ENCODE measurements around the gene SEMA3D. TPM values are rescaled to one million over a fixed set of nuclear protein-coding genes. Genes with fewer than 3 reads are reported as not detected.

Gene SEMA3D
- total RNA-seq (0.36 and 0.59 TPM in 2 replicates), polyA plus RNA-seq (0.46 and 0.58 TPM in 2 replicates), polyA minus RNA-seq (1.1 and 1.9 TPM in 2 replicates)
- 3.6 TPM for total RNA-seq (2013)

DNA sequence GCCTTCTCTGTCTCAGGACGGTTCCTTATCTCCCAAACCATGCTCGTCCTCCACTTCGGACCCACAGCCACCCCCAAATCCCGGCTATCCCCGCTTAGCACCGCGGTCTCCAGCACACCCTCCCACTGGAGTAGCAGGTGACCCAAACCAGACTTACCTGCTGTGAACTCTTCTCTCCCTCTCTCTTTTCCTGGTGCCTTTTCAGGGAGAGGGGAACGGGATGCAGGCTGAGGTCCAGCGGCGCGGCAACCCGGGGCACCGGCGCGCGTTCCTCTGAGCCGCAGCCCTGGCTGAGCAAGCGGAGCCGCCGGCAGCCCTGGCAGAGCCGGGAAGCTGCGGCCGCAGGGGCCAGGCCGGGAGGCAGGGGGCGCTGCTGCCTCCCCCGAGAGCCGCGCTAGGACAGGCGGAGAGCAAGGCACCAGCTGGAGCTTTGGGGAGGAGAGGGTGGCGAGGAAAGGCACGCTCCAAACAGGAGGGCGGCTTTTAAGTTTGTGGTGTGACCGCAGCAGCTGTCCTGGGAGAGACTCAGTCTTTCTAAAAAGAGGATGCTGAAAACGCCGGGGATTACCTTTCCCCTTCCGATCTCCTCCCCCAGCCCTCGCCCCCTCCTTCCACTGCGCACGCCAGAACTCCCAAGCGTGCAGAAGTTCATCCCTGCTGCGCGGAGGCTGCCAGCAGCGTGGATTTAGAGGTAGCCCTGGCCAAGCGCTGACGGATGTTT is at the start of gene SEMA3D:
Gene SEMA3D, minus strand, starts transcription at position 536 of the 721 bp plus-strand sequence. CDS start 65,165 bp downstream, outside the sequence.
- intact Hi-C loops (cut with micrococcal nuclease), result loop anchor here (1.0 to 10.0 kb wide), 5 partner anchors 108 to 368 kb away; no protein-coding TSS in a partner anchor
- ATAC-seq (ENCODE audit: low read depth) (peak; percentile 89), DNase-seq (peak; percentile 81)
- Mint-ChIP-seq H3K9me3 (ENCODE audit: insufficient read depth) (no peaks in the 10 kb centered on the region), H3K27me3 (peaks cover 44% of the 10 kb centered on the region), H3K4me1 (peaks cover 18% of the 10 kb centered on the region), H3K27ac (no peak within 1 kb of the TSS), H3K4me3 (peak within 1 kb of the TSS; percentile 80)
- no peak within 1 kb of the TSS for H3K27ac ChIP-seq (ENCODE audit: low read length in 2 of 2)
- H3K9ac ChIP-seq (ENCODE audit: low read length), result peak within 1 kb of the TSS; percentile 75
- peaks cover 0 to 25% (median 5%) of the 10 kb centered on the region in 4 experiments for H3K27me3 ChIP-seq (replicated peaks in 1 of 4; ENCODE audit: control extremely low read depth in 1 of 4, control insufficient read depth in 3 of 4, insufficient read depth in 4 of 4, low read length in 3 of 4)
- H2AFZ ChIP-seq (ENCODE audit: insufficient read depth, low read depth, low read length, poor library complexity, severe bottlenecking), result peak within 1 kb of the TSS; percentile 94
- CTCF ChIA-PET, result interaction anchor here (0.7 to 4.4 kb wide), 14 partner anchors 10 to 367 kb away, joined by 3 to 35 read pairs (median 4); no protein-coding TSS in a partner anchor
- H4K20me1 ChIP-seq (ENCODE audit: control insufficient read depth, insufficient read depth, low read length, poor library complexity, severe bottlenecking), result no peaks in the 10 kb centered on the region
- TF ChIP-seq, protein P1, sequence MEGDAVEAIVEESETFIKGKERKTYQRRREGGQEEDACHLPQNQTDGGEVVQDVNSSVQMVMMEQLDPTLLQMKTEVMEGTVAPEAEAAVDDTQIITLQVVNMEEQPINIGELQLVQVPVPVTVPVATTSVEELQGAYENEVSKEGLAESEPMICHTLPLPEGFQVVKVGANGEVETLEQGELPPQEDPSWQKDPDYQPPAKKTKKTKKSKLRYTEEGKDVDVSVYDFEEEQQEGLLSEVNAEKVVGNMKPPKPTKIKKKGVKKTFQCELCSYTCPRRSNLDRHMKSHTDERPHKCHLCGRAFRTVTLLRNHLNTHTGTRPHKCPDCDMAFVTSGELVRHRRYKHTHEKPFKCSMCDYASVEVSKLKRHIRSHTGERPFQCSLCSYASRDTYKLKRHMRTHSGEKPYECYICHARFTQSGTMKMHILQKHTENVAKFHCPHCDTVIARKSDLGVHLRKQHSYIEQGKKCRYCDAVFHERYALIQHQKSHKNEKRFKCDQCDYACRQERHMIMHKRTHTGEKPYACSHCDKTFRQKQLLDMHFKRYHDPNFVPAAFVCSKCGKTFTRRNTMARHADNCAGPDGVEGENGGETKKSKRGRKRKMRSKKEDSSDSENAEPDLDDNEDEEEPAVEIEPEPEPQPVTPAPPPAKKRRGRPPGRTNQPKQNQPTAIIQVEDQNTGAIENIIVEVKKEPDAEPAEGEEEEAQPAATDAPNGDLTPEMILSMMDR (IDR thresholded peaks at IDR 0.05), result peak; percentile 76
- TF ChIP-seq EZH2 (IDR thresholded peaks at IDR 0.05; ENCODE audit: borderline replicate concordance, insufficient read depth, low read depth, low read length, poor library complexity, severe bottlenecking), result no peak
- WGBS (ENCODE audit: insufficient coverage), result 1% methylated on average over 42 of the region's 45 CpGs
- peak within 1 kb of the TSS; percentile 59 to 87 (median 74) for H3K4me3 ChIP-seq (ENCODE audit: control extremely low read depth in 1 of 5, extremely low read depth in 1 of 5, insufficient read depth in 1 of 5, low read depth in 2 of 5, low read length in 4 of 5)
- no peaks in the 10 kb centered on the region for H3K9me3 ChIP-seq (ENCODE audit: control extremely low read depth in 1 of 3, control insufficient read depth in 2 of 3, insufficient read depth in 1 of 3, low read length in 2 of 3)
- peak within 1 kb of the TSS; percentile 97 for H3K4me2 ChIP-seq (replicated peaks; ENCODE audit: low read depth, low read length, poor library complexity, severe bottlenecking)
- POLR2A ChIA-PET, result no interaction called here
- no peaks in the 10 kb centered on the region for H3K79me2 ChIP-seq (ENCODE audit: control insufficient read depth, insufficient read depth, low read length)
- peaks cover 12 to 22% of the 10 kb centered on the region in 2 donors for H3K4me1 ChIP-seq (ENCODE audit: control insufficient read depth in 2 of 2, insufficient read depth in 2 of 2, low read length in 2 of 2)
- no peaks in the 10 kb centered on the region for H3K36me3 ChIP-seq (replicated peaks in 1 of 2; ENCODE audit: control extremely low read depth in 1 of 2, control insufficient read depth in 1 of 2, extremely low read depth in 1 of 2, insufficient read depth in 2 of 2, low read length in 1 of 2)

DNA sequence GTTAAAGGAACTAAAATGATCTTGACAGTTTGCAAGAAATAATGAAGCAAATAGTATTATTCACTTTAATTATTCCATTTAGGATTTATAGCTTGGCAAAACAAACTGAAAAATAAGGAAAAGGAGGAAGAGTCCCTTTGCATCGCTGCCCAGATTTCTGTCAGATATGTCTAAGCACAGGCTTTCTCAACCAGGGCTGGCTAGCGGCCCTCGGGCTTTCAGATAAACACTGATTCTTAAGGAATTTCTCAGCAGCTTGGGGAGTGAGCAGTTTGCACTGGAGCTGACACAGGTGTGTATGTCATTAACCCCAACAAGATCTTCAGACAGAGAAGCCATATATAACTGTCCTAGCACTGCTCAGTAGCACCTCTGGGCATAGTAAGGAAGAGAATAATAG is 47.9 kb upstream of the SEMA3D start:
- no peaks in the 10 kb centered on the region for H3K79me2 ChIP-seq (ENCODE audit: control insufficient read depth, insufficient read depth, low read length)
- H3K4me3 ChIP-seq (ENCODE audit: control extremely low read depth in 1 of 5, extremely low read depth in 1 of 5, insufficient read depth in 1 of 5, low read depth in 2 of 5, low read length in 4 of 5), result no peak overlapping the region
- peaks cover 14% of the 10 kb centered on the region for H3K4me1 Mint-ChIP-seq
- 100% methylated on average over 2 of the region's 3 CpGs for WGBS (ENCODE audit: insufficient coverage)
- ATAC-seq (ENCODE audit: low read depth) (no peak), DNase-seq (no peak)
- H3K4me2 ChIP-seq (replicated peaks; ENCODE audit: low read depth, low read length, poor library complexity, severe bottlenecking), result no peak overlapping the region
- H2AFZ ChIP-seq (ENCODE audit: insufficient read depth, low read depth, low read length, poor library complexity, severe bottlenecking), result no peak overlapping the region
- no peaks in the 10 kb centered on the region for H3K27me3 Mint-ChIP-seq
- H3K9me3 ChIP-seq (ENCODE audit: control extremely low read depth in 1 of 3, control insufficient read depth in 2 of 3, insufficient read depth in 1 of 3, low read length in 2 of 3), result peaks cover 0 to 5% (median 0%) of the 10 kb centered on the region in 3 donors
- no peaks in the 10 kb centered on the region for H4K20me1 ChIP-seq (ENCODE audit: control insufficient read depth, insufficient read depth, low read length, poor library complexity, severe bottlenecking)
- no peak for TF ChIP-seq EZH2 (IDR thresholded peaks at IDR 0.05; ENCODE audit: borderline replicate concordance, insufficient read depth, low read depth, low read length, poor library complexity, severe bottlenecking)
- TF ChIP-seq, protein P1 (IDR thresholded peaks at IDR 0.05), result no peak
- H3K27me3 ChIP-seq (replicated peaks in 1 of 4; ENCODE audit: control extremely low read depth in 1 of 4, control insufficient read depth in 3 of 4, insufficient read depth in 4 of 4, low read length in 3 of 4), result no peaks in the 10 kb centered on the region
- no peak overlapping the region for H3K4me3 Mint-ChIP-seq
- ChIA-PET CTCF (no interaction called here), POLR2A (no interaction called here)
- no peak overlapping the region for H3K9ac ChIP-seq (ENCODE audit: low read length)
- no peaks in the 10 kb centered on the region for H3K36me3 ChIP-seq (replicated peaks in 1 of 2; ENCODE audit: control extremely low read depth in 1 of 2, control insufficient read depth in 1 of 2, extremely low read depth in 1 of 2, insufficient read depth in 2 of 2, low read length in 1 of 2)
- peaks cover 4 to 14% of the 10 kb centered on the region in 2 donors for H3K4me1 ChIP-seq (ENCODE audit: control insufficient read depth in 2 of 2, insufficient read depth in 2 of 2, low read length in 2 of 2)
- no peak overlapping the region for H3K27ac Mint-ChIP-seq
- no peak overlapping the region for H3K27ac ChIP-seq (ENCODE audit: low read length in 2 of 2)
- H3K9me3 Mint-ChIP-seq (ENCODE audit: insufficient read depth), result peaks cover 2% of the 10 kb centered on the region
- intact Hi-C loops (cut with micrococcal nuclease), result no loop called here

Data from B cell (primary cell).